Transverse colon (tissue), 4 donors: ENCODE data around the gene CDADC1. TPM values are rescaled to one million over a fixed set of nuclear protein-coding genes. Genes with fewer than 3 reads are reported as not detected.

Experiments
- DNase-seq: peaks from one replicate; pipeline ENCODE4 v3.0.0-alpha.2; 2019
- H3K27ac ChIP-seq, 4 donors: fragments of 200-600 bp; sonication (generic); 2 replicates each; pipeline ENCODE4 v1.5.1; 2016 to 2018; ENCODE audit warnings: inconsistent platforms in 4 of 4
- H3K27me3 ChIP-seq: fragments of 200-600 bp; sonication (generic); 2 replicates; pipeline ENCODE4 v1.5.1; 2017; ENCODE audit warnings: inconsistent platforms
- H3K36me3 ChIP-seq, 4 donors: fragments of 200-600 bp; sonication (generic); 2 replicates each; pipeline ENCODE4 v1.5.1; 2017 to 2019; ENCODE audit warnings: inconsistent platforms in 4 of 4
- H3K4me1 ChIP-seq, 4 donors: fragments of 200-600 bp; sonication (generic); 2 replicates each; pipeline ENCODE4 v1.5.1; 2017 to 2020; ENCODE audit warnings: inconsistent platforms in 4 of 4
- H3K4me3 ChIP-seq, 4 donors: fragments of 200-600 bp; sonication (generic); 1 replicate in 1 of 4; 2 replicates in 3 of 4; pipeline versions ENCODE4 v1.5.1 to v1.6.1; 2017 to 2019; ENCODE audit warnings: inconsistent platforms in 4 of 4
- H3K9me3 ChIP-seq, 2 donors: fragments of 200-600 bp; sonication (generic); 2 replicates each; pipeline ENCODE4 v1.5.1; 2017 to 2019; ENCODE audit warnings: inconsistent platforms in 2 of 2
- CTCF ChIP-seq, 5 experiments: fragments of 200-600 bp in 3 of 5; fragments of 450-650 bp in 2 of 5; sonication (generic) in 3 of 5; IDR thresholded peaks; 1 replicate in 2 of 5; 2 replicates in 3 of 5; pipeline ENCODE4 v1.5.1; 2016 to 2017; ENCODE audit warnings: antibody characterized with exemption in 5 of 5, inconsistent platforms in 3 of 5, mild to moderate bottlenecking in 2 of 5, moderate library complexity in 1 of 5
- EP300 ChIP-seq: sonication (generic); formaldehyde crosslinking; IDR thresholded peaks from one replicate; pipeline ENCODE4 v1.6.1; 2017; ENCODE audit warnings: antibody characterized with exemption, low read depth
- POLR2A ChIP-seq: fragments of 450-650 bp; IDR thresholded peaks from one replicate; pipeline ENCODE4 v1.6.1; 2016; ENCODE audit warnings: antibody characterized with exemption, mild to moderate bottlenecking, moderate library complexity
- POLR2AphosphoS5 ChIP-seq, 3 donors: sonication (generic); formaldehyde crosslinking; IDR thresholded peaks; one replicate each; pipeline ENCODE4 v1.6.1; 2016; ENCODE audit warnings: antibody characterized with exemption in 3 of 3
- WGBS, 2 donors: methylation state at CpG; one replicate each; pipeline ENCODE4 v1.1.5; 2018; ENCODE audit warnings: low coverage in 1 of 2; 5-methylcytosine and 5-hydroxymethylcytosine counted together
- in situ Hi-C, 4 donors: fragments of 200-750 bp; cut with MboI; loops; one replicate each; pipeline versions ENCODE4 v1.15.0 to v1.15.1; 2017; ENCODE audit warnings: low sequenced_read_pairs in 3 of 4, low pct_ligation_motif_present in 1 of 4, low pct_unique_long_range_greater_than_20kb in 1 of 4
- intact Hi-C: fragments of 100-400 bp; cut with DNase I; formaldehyde crosslinking; loops from one replicate; pipeline ENCODE4 v1.15.1; 2023; ENCODE audit warnings: low total_unique reads
- total RNA-seq, 4 donors: library from RNA; depleted of rRNA; stranded (reverse); fragments of >200 nt; gene quantifications; one replicate each; pipeline ENCODE4 v1.1.0, GENCODE V29; 2016

CDADC1 gene
- total RNA-seq, 4 donors from 2014 or later: 0.75 to 7.9 (median 3.9) TPM

GRCh38 chr13:49305792-49306425, 58.2 kb downstream of the CDADC1 start:
- no peak overlapping the region for H3K4me3 ChIP-seq
- H3K36me3 ChIP-seq: no peaks in the 10 kb centered on the region
- in situ Hi-C loops: loop anchor here in 3 of 4 donors (10.0 to 25.0 kb wide), 3 partner anchors 129 to 299 kb away; partner anchors contain the start of genes CAB39L (in 1 of the 3) and SETDB2 (in 1 of the 3)
- WGBS, 2 donors: 79 to 80% methylated on average over 2 to 15 of the region's 15 CpGs
- no peak for DNase-seq
- no peaks in the 10 kb centered on the region for H3K9me3 ChIP-seq
- H3K27ac ChIP-seq: peak overlapping the region in 2 of 4 donors; percentile 34 to 90
- TF ChIP-seq CTCF (IDR thresholded peaks at IDR 0.05) (no peak), POLR2A (no peak), POLR2AphosphoS5 (IDR thresholded peaks at IDR 0.05) (no peak), EP300 (no peak)
- H3K27me3 ChIP-seq: no peaks in the 10 kb centered on the region
- intact Hi-C loops: loop anchor here (10.0 kb wide), 1 partner anchor 299 kb away; no protein-coding TSS in a partner anchor
- H3K4me1 ChIP-seq: peaks cover 7 to 29% (median 13%) of the 10 kb centered on the region in 4 donors

GRCh38 chr13:49307365-49307764, 59.6 kb downstream of the CDADC1 start:
- intact Hi-C loops (loop anchor here (10.0 kb wide), 1 partner anchor 297 kb away; no protein-coding TSS in a partner anchor), in situ Hi-C loops (loop anchor here in 3 of 4 donors (10.0 to 25.0 kb wide), 3 partner anchors 127 to 297 kb away; partner anchors contain the start of genes CAB39L (in 1 of the 3) and SETDB2 (in 1 of the 3))
- no peak for DNase-seq
- TF ChIP-seq CTCF (IDR thresholded peaks at IDR 0.05) (no peak), POLR2A (no peak), EP300 (no peak), POLR2AphosphoS5 (IDR thresholded peaks at IDR 0.05) (no peak)
- Histone ChIP-seq H3K36me3 (no peaks in the 10 kb centered on the region), H3K27ac (peak overlapping the region; percentile 77 to 90 (median 80)), H3K9me3 (no peaks in the 10 kb centered on the region), H3K4me1 (peaks cover 7 to 23% (median 8%) of the 10 kb centered on the region in 4 donors), H3K4me3 (no peak overlapping the region), H3K27me3 (no peaks in the 10 kb centered on the region)
- WGBS, 2 donors: 86 to 89% methylated on average over 3 to 6 of the region's 6 CpGs

- Histone ChIP-seq H3K4me1 (peaks cover 7 to 23% (median 8%) of the 10 kb centered on the region in 4 donors), H3K27ac (peak overlapping the region; percentile 77 to 90 (median 80))
- 75% methylated on average over 7 of the region's 7 CpGs; no CpG with 5 or more reads in 1 of the 2 donors for WGBS, 2 donors
Observed at GRCh38 chr13:49308097-49308875, 60.6 kb downstream of the CDADC1 start.

More at GRCh38 chr13:49308097-49308875, 60.6 kb downstream of the CDADC1 start:
- H3K27me3 ChIP-seq: no peaks in the 10 kb centered on the region
- no peak overlapping the region for H3K4me3 ChIP-seq
- H3K36me3 ChIP-seq: no peaks in the 10 kb centered on the region
- intact Hi-C loops (loop anchor here (10.0 kb wide), 1 partner anchor 297 kb away; no protein-coding TSS in a partner anchor), in situ Hi-C loops (loop anchor here in 3 of 4 donors (10.0 to 25.0 kb wide), 3 partner anchors 127 to 297 kb away; partner anchors contain the start of genes CAB39L (in 1 of the 3) and SETDB2 (in 1 of the 3))
- H3K9me3 ChIP-seq: no peaks in the 10 kb centered on the region
- no peak for TF ChIP-seq POLR2A
- TF ChIP-seq CTCF (IDR thresholded peaks at IDR 0.05): no peak
- TF ChIP-seq POLR2AphosphoS5 (IDR thresholded peaks at IDR 0.05): peak; percentile 73 to 88 (median 86)
- TF ChIP-seq EP300: peak; percentile 60
- DNase-seq: peak; percentile 69
